Effector memory CD4-positive, alpha-beta T cell (primary cell): ENCODE results near the gene STON2.

Experiments
- DNase-seq, 3 donors: peaks; one replicate each; pipeline ENCODE4 v3.0.0-alpha.2; 2020
- H3K27ac ChIP-seq: 2 replicates; pipeline ENCODE4 v1.7.0; 2013; ENCODE audit warnings: mild to moderate bottlenecking, low read length, moderate library complexity; ENCODE audit not compliant: insufficient read depth, poor library complexity, severe bottlenecking
- H3K27me3 ChIP-seq: replicated peaks from 2 replicates; pipeline ENCODE4 v1.7.0; 2013; ENCODE audit warnings: mild to moderate bottlenecking, low read length; ENCODE audit not compliant: insufficient read depth, control insufficient read depth, poor library complexity, severe bottlenecking
- H3K36me3 ChIP-seq: 2 replicates; pipeline ENCODE4 v1.7.0; 2013; ENCODE audit warnings: mild to moderate bottlenecking, low read length, moderate library complexity; ENCODE audit not compliant: control insufficient read depth, insufficient read depth
- H3K4me1 ChIP-seq: 2 replicates; pipeline ENCODE4 v1.7.0; 2013; ENCODE audit warnings: low read length, mild to moderate bottlenecking; ENCODE audit not compliant: control insufficient read depth, insufficient read depth, poor library complexity, severe bottlenecking
- H3K4me3 ChIP-seq: 2 replicates; pipeline ENCODE4 v1.7.0; 2013; ENCODE audit warnings: low read length, low read depth, mild to moderate bottlenecking; ENCODE audit not compliant: insufficient read depth, poor library complexity, severe bottlenecking
- H3K9me3 ChIP-seq: 2 replicates; pipeline ENCODE4 v1.7.0; 2013; ENCODE audit warnings: mild to moderate bottlenecking, low read length, moderate library complexity; ENCODE audit not compliant: control insufficient read depth

Gene STON2

DNA sequence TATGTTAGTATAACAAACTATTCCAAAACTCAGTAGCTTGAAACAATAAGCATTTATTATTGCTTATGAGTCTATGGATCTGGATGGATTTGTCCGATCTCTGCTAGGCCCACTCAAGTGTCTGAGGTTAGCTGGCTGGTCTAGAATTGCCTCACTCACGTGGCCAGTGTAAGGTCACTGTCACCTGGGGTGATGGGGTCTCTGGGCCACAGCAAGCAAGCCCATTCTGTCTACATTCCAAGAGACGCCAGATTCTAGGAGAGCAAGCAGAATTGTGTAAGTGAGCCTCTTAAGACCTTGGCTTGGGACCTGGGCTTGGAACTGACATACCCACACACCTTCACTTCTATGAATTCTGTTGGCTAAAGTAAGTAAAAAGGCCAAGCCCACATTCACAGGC lies 80.2 kb downstream of the STON2 start:
- H3K4me3 ChIP-seq, result no peak overlapping the region
- DNase-seq, result no peak
- no peak overlapping the region for H3K27ac ChIP-seq
- no peaks in the 10 kb centered on the region for H3K36me3 ChIP-seq
- H3K4me1 ChIP-seq, result no peaks in the 10 kb centered on the region
- H3K27me3 ChIP-seq, result no peaks in the 10 kb centered on the region
- no peaks in the 10 kb centered on the region for H3K9me3 ChIP-seq

DNA sequence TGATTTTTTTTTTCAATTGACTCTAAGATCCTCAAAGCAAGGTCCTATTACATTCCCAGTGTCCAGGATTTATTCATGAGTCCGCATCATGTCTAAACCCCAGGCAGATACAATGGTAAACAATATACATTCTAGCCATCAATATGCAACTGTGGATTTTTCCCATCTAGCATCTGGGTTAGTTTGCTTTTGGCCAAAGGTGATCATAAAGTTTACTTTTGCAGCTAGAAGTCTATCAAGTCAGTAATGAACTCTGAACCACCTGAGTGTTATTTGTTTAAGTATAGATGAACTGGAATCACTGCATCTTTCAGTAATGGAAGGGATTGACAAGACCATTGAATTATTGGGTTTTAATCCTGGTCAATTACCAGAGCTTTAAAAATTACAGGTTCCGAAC lies 80.8 kb downstream of the STON2 start:
- DNase-seq, result no peak

DNA sequence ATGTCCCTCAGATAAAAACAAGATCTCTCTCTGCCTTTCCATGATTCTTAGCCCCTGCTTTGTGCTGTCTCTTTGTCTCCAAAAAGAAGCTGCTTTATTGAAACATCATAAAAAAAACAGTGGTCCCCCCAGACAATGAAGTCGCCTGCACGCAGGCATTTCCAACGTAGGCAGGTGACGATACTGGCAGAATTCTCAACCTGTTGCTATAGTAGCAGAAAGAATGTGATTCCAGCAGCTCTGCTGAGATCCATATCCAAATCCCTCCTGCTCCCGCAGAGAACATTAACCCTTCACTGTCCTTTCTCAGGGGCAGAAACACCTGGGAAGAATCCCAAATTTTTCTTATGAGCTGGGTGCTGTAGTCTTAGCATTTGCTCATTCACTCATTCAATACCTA lies 84.8 kb downstream of the STON2 start:
- H3K4me3 ChIP-seq, result no peak overlapping the region
- no peaks in the 10 kb centered on the region for H3K27me3 ChIP-seq
- H3K27ac ChIP-seq, result no peak overlapping the region
- H3K4me1 ChIP-seq, result no peaks in the 10 kb centered on the region
- H3K9me3 ChIP-seq, result no peaks in the 10 kb centered on the region
- no peaks in the 10 kb centered on the region for H3K36me3 ChIP-seq
- DNase-seq, result no peak

More for the DNA sequence above, 80.8 kb downstream of the STON2 start:
- Histone ChIP-seq H3K4me3 (no peak overlapping the region), H3K4me1 (no peaks in the 10 kb centered on the region), H3K36me3 (no peaks in the 10 kb centered on the region), H3K9me3 (no peaks in the 10 kb centered on the region), H3K27me3 (no peaks in the 10 kb centered on the region), H3K27ac (no peak overlapping the region)

DNA sequence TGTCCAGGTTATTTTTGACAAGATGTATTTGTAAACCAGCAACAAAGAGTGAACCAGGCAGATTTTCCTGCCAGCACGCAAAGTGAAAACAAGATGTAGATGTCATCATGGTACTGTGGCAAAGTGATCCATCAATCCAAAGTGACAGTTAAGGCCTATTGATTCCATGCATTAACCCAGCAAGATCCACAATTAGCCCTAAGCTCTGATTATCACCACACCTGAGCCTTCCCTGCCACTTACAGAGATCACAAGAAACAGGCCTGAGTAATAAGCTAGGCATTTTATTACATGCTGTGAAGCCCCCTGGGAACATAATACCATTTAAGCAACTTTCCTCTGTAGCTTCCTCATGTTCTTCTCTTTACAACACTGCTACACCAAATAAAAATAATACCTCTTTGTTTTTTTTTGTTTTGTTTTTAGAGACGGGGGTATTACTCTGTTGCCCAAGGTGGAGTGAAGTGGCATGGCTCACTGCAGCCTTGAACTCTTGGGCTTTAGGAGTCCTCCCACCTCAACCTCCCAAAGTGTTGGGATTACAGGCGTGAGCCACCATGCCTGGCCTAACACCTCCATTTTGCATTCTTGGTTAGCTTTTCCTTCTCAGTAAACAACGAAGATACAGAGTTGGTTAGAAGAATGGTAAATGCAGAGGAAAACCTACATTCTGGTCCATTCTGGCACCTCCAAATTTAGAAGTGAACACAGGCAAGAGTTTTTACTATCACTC lies 85.5 kb downstream of the STON2 start:
- no peaks in the 10 kb centered on the region for H3K4me1 ChIP-seq
- H3K9me3 ChIP-seq, result no peaks in the 10 kb centered on the region
- DNase-seq, result no peak
- no peak overlapping the region for H3K27ac ChIP-seq
- H3K27me3 ChIP-seq, result no peaks in the 10 kb centered on the region
- H3K4me3 ChIP-seq, result no peak overlapping the region
- H3K36me3 ChIP-seq, result no peaks in the 10 kb centered on the region

DNA sequence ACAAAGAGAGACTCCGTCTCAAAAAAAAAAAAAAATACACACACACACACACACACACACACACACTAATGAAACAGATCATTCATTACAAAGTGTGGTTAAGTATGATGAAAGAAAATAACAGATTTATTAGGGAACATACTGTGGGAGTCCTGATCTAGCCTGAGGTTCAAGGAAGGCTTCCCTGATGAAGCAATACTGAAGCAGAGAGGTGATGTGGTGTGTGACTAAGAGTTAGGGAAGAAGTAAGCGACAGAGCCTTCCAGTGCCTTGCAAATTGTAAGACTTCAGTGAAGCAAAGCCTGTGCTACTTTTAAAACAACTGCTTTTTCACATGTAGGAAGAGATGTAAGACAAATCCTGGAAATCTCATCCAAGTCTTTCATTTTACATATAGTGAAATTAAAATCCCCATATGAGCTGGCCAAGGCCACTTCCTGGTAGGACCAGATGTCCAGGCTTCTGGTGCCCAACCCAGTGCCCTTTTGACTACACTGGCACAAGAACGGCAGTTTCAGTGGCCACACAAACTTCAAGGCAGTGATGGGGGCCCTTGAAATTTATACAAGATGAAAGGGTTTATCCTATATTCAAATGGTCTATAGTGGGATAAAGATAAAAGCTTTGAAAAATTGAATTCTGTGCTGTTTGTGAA lies 86.2 kb downstream of the STON2 start:
- no peaks in the 10 kb centered on the region for H3K4me1 ChIP-seq
- H3K36me3 ChIP-seq, result no peaks in the 10 kb centered on the region
- DNase-seq, result no peak
- H3K4me3 ChIP-seq, result no peak overlapping the region
- H3K27me3 ChIP-seq, result no peaks in the 10 kb centered on the region
- no peaks in the 10 kb centered on the region for H3K9me3 ChIP-seq
- no peak overlapping the region for H3K27ac ChIP-seq

DNA sequence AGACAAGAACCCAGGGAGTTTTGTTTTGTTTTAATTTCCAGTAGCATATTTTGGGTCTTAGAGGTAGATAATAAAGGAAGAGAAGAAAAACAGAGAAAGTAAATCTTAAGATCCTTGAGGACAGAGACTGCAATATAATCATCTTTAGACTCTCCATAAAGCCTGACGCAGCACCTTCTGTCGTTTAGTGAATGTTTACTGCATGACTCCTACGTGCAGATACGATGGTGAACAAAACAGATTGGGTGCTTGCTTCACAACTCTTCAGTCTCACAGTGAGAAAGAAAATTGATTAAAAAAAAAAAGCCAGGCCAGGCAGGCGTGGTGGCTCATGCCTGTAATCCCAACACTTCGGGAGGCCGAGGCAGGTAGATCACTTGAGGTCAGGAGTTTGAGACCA lies 86.9 kb downstream of the STON2 start:
- Histone ChIP-seq H3K9me3 (no peaks in the 10 kb centered on the region), H3K4me3 (no peak overlapping the region), H3K27me3 (no peaks in the 10 kb centered on the region), H3K4me1 (no peaks in the 10 kb centered on the region), H3K27ac (no peak overlapping the region), H3K36me3 (no peaks in the 10 kb centered on the region)
- DNase-seq, result no peak

DNA sequence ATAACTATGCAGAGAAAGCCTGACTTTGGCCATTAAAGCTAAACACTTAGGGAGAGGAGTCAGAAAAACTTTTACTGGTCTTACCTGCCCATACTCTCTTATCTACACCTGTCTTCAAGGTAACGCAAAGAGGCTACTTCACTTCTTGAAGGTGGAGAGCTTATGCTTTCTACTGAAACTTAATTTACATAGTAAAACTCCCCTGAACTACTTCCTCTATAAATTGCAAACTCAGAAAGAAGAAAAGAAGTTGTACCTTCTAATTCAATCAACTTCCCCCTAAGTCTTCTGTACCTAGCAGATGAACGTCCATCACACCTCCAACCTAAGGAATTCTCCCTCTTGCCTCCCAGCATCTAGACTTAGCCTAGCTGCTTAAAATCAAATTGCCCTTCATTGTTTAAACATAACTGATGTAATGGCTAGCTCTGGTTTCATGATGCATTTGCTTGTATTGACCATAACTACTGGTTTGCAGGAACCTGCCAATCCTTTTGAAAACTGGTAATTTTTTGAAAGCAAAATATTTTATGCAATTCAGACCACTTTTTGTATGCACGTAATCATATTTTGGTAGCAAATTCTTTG lies 87.7 kb downstream of the STON2 start:
- Histone ChIP-seq H3K36me3 (no peaks in the 10 kb centered on the region), H3K27ac (no peak overlapping the region), H3K4me3 (no peak overlapping the region), H3K9me3 (no peaks in the 10 kb centered on the region), H3K27me3 (no peaks in the 10 kb centered on the region), H3K4me1 (no peaks in the 10 kb centered on the region)
- DNase-seq, result no peak

DNA sequence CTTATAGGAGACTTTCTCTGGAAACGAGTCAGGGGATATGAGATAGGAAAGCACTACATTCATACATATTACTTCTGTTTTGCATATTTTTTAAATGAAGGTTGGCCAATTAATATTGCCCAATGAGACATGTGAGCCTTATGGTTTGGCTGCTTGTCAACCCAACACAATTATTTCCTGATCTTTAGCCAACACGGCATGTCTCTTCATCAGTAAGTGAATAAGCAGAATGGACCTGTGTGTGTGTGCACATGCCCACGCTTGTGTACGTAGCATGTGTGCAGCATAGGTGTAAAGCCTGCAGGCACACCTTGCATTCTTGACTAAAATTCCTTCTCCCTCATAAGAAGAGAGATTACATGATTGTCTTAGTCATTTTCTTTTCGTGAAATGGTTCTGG lies 88.3 kb downstream of the STON2 start:
- Histone ChIP-seq H3K27ac (no peak overlapping the region), H3K4me1 (no peaks in the 10 kb centered on the region)

DNA sequence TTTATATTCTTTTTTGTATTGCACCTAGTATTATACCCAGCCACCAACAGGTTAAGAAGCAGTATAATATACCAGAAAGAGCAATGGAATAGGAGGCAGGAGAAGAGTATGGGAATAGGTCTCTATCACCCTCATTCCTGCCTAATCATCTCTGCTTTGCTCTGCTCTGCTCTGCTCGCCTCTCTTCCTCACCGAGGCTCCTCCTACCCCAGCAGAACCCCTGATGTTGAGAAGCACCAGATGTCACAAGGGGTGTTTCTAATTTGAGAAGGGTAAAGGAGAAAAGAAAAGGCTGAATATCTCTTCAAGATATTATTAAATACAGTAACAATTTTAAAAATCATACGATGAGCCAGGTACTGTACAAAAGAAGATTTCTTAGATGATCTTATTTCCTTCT lies 89.0 kb downstream of the STON2 start:
- H3K4me3 ChIP-seq, result no peak overlapping the region
- no peak for DNase-seq
- no peaks in the 10 kb centered on the region for H3K4me1 ChIP-seq
- no peaks in the 10 kb centered on the region for H3K27me3 ChIP-seq
- no peak overlapping the region for H3K27ac ChIP-seq
- H3K36me3 ChIP-seq, result no peaks in the 10 kb centered on the region
- H3K9me3 ChIP-seq, result no peaks in the 10 kb centered on the region

More for the DNA sequence above, 88.3 kb downstream of the STON2 start:
- DNase-seq, result no peak
- Histone ChIP-seq H3K9me3 (no peaks in the 10 kb centered on the region), H3K36me3 (no peaks in the 10 kb centered on the region), H3K27me3 (no peaks in the 10 kb centered on the region), H3K4me3 (no peak overlapping the region)

DNA sequence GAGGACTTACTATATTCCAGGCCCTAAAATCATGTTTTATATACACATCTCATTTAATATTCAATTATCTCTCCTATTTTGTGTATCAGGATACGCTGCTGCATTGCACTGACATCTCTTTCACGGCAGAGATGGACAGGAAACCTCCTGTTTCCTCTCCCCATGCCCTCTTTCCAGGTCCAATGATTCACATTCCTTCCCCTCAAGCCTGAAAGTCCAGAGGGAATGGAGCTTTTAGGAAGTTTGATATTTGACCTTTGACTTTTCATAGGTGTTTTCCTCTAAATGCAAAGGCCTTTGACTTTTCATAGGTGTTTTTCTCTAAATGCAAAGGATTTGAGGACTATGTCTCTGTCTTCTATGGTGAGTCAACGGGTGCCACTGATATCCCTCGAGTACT lies 89.5 kb downstream of the STON2 start:
- DNase-seq, result no peak
- Histone ChIP-seq H3K4me3 (no peak overlapping the region), H3K27ac (no peak overlapping the region), H3K27me3 (no peaks in the 10 kb centered on the region), H3K36me3 (no peaks in the 10 kb centered on the region), H3K9me3 (no peaks in the 10 kb centered on the region), H3K4me1 (no peaks in the 10 kb centered on the region)
